Activated B cell treated with CpG ODN at 0.5 μM for 24 hours (primary cell): Measurements from ENCODE around the gene PTTG1. TPM values are rescaled to one million over a fixed set of nuclear protein-coding genes. Genes with fewer than 3 reads are reported as not detected.

Experiments
- ATAC-seq: fragments of 200-7000 bp; cut with Tn5 transposase; one replicate; pipeline ENCODE4 v1.10.0; 2021; ENCODE audit warnings: low read depth, mild to moderate bottlenecking, moderate library complexity
- CTCF ChIA-PET: fragments of 350-600 bp; sonication (Branson Sonifier 250); formaldehyde crosslinking; loops from one replicate; lab custom pipeline; 2021; ENCODE audit warnings: antibody characterized with exemption; lab: Charles Lee
- POLR2A ChIA-PET: fragments of 350-600 bp; sonication (Branson Sonifier 250); formaldehyde crosslinking; loops from one replicate; lab custom pipeline; 2021; ENCODE audit warnings: antibody characterized with exemption; lab: Charles Lee
- DNase-seq: peaks from one replicate; pipeline ENCODE4 v3.0.0; 2022
- H3K27ac Mint-ChIP-seq: one replicate; pipeline ENCODE4 v1.8.0; 2020; ENCODE audit warnings: mixed read lengths
- H3K27me3 Mint-ChIP-seq: one replicate; pipeline ENCODE4 v1.8.0; 2021; ENCODE audit warnings: mixed read lengths
- H3K36me3 Mint-ChIP-seq: one replicate; pipeline ENCODE4 v1.8.0; 2021; ENCODE audit warnings: low read depth, mixed read lengths
- H3K4me1 Mint-ChIP-seq: one replicate; pipeline ENCODE4 v1.8.0; 2021; ENCODE audit warnings: mixed read lengths
- H3K4me3 Mint-ChIP-seq: one replicate; pipeline ENCODE4 v1.8.0; 2020; ENCODE audit warnings: mild to moderate bottlenecking, mixed read lengths
- H3K9me3 Mint-ChIP-seq: one replicate; pipeline ENCODE4 v1.8.0; 2020; ENCODE audit warnings: mixed read lengths
- CTCF ChIP-seq: fragments of 200-600 bp; IDR thresholded peaks from one replicate; pipeline ENCODE4 v1.8.0; 2022; ENCODE audit warnings: antibody characterized with exemption, mild to moderate bottlenecking
- intact Hi-C: fragments of 100-400 bp; cut with micrococcal nuclease; formaldehyde crosslinking; loops from one replicate; pipeline ENCODE4 v1.15.1; 2024
- total RNA-seq: library from RNA; stranded (reverse); gene quantifications from 2 replicates; pipeline ENCODE4 v1.2.3, GENCODE V29; 2022

Gene PTTG1
- total RNA-seq, 1 donor from 2014 or later = 16.8 TPM

- H3K4me1 Mint-ChIP-seq = peaks cover 29% of the 10 kb centered on the region
- H3K27me3 Mint-ChIP-seq = peaks cover 3% of the 10 kb centered on the region
- no peaks in the 10 kb centered on the region for H3K36me3 Mint-ChIP-seq
- H3K27ac Mint-ChIP-seq = no peak overlapping the region
- no peak for TF ChIP-seq CTCF
- intact Hi-C loops = loop anchor here (1.0 kb wide), 1 partner anchor 11 kb away; no protein-coding TSS in a partner anchor
- H3K9me3 Mint-ChIP-seq = no peaks in the 10 kb centered on the region
- H3K4me3 Mint-ChIP-seq = no peak overlapping the region
- DNase-seq = no peak
- ChIA-PET POLR2A (interaction anchor here (0.6 kb wide), 2 partner anchors 18 to 20 kb away, joined by 3 read pairs; no protein-coding TSS in a partner anchor), CTCF (no interaction called here)
- peak; percentile 54 for ATAC-seq
Measured at GRCh38 chr5:160450164-160450932, 28.7 kb downstream of the PTTG1 start.

- Mint-ChIP-seq H3K27ac (no peak overlapping the region), H3K9me3 (no peaks in the 10 kb centered on the region), H3K36me3 (no peaks in the 10 kb centered on the region), H3K4me3 (no peak overlapping the region), H3K27me3 (peaks cover 3% of the 10 kb centered on the region), H3K4me1 (peaks cover 35% of the 10 kb centered on the region)
- CTCF ChIA-PET = no interaction called here
- intact Hi-C loops = no loop called here
- DNase-seq (no peak), ATAC-seq (no peak)
- POLR2A ChIA-PET = no interaction called here
- no peak for TF ChIP-seq CTCF
Measured at GRCh38 chr5:160451281-160451680, 29.6 kb downstream of the PTTG1 start.

GRCh38 chr5:160452036-160452435 is 30.4 kb downstream of the PTTG1 start:
- Mint-ChIP-seq H3K4me3 (no peak overlapping the region), H3K9me3 (no peaks in the 10 kb centered on the region), H3K4me1 (peaks cover 38% of the 10 kb centered on the region), H3K36me3 (no peaks in the 10 kb centered on the region), H3K27ac (no peak overlapping the region), H3K27me3 (peaks cover 3% of the 10 kb centered on the region)
- no peak for TF ChIP-seq CTCF
- ChIA-PET CTCF (no interaction called here), POLR2A (interaction anchor here (3.4 kb wide), 1 partner anchor 16 kb away, joined by 13 read pairs; no protein-coding TSS in a partner anchor)
- ATAC-seq = no peak
- no peak for DNase-seq
- intact Hi-C loops = no loop called here

DNA sequence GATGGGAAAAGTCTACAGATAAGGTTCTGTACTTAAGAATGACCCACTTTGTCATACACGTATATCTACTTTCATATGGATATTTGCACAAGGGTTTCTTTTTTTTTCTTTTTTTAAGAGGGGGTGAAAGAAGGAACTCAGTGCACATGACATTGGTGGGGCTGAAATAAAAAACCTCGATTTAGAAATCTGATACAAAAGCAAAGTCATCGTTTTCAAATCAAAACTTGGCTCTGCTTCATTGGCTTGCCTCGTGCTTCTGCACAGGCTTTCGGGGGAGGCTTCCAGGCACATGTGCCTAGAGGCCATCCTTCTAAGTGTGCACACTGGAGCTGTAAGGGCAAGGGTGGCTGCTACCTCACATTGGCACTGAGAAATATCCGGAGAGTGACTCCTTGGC is 31.1 kb downstream of the PTTG1 start:
- CTCF ChIA-PET = interaction anchor here (1.1 kb wide), 1 partner anchor 15 kb away, joined by 3 read pairs; no protein-coding TSS in a partner anchor

More for the DNA sequence above, 31.1 kb downstream of the PTTG1 start:
- H3K27me3 Mint-ChIP-seq = peaks cover 3% of the 10 kb centered on the region
- H3K27ac Mint-ChIP-seq = peak overlapping the region; percentile 1
- ATAC-seq (peak; percentile 25), DNase-seq (no peak)
- intact Hi-C loops = no loop called here
- no peak for TF ChIP-seq CTCF
- H3K4me1 Mint-ChIP-seq = peaks cover 38% of the 10 kb centered on the region
- H3K4me3 Mint-ChIP-seq = no peak overlapping the region
- no peaks in the 10 kb centered on the region for H3K9me3 Mint-ChIP-seq
- no peaks in the 10 kb centered on the region for H3K36me3 Mint-ChIP-seq
- POLR2A ChIA-PET = interaction anchor here (3.4 kb wide), 1 partner anchor 15 kb away, joined by 13 read pairs; no protein-coding TSS in a partner anchor
